ENCODE results near the gene DAAM2. TPM values are rescaled to one million over a fixed set of nuclear protein-coding genes. Genes with fewer than 3 reads are reported as not detected.

Gene DAAM2
- total RNA-seq, 2 experiments from 2014 or later: not detected

DNA sequence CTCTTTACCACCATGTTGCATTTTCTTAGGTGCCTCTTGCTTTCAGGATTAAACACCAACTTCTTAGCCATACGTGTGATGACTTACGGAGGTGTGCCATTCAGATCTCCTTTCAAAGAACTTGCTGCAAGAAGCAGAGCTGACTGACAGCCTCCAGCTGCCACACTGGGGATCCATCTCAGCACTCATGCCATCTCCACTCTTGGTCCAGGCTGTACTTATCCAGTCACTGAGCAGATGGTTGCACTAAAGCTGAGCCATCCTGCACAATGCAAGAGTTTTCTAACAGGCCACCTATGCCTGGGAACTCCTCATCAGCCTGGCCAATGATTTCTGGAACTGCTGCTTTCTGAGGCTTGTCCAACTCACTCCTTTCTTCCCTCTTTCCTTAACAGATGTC lies 35.6 kb upstream of the DAAM2 start:
- Mint-ChIP-seq H3K27me3 (peaks cover 16% of the 10 kb centered on the region), H3K9me3 (no peaks in the 10 kb centered on the region), H3K27ac (no peak overlapping the region), H3K4me1 (ENCODE audit: low read depth) (no peaks in the 10 kb centered on the region), H3K4me3 (no peak overlapping the region), H3K36me3 (ENCODE audit: low read depth) (no peaks in the 10 kb centered on the region)
- POLR2A ChIA-PET: no interaction called here
- Histone ChIP-seq H3K27me3 (ENCODE audit: control insufficient read depth in 1 of 2, insufficient read depth in 2 of 2, low read length in 2 of 2) (peaks cover 0 to 5% of the 10 kb centered on the region in 2 experiments), H3K27ac (ENCODE audit: low read depth in 1 of 2, low read length in 2 of 2) (no peak overlapping the region), H3K36me3 (ENCODE audit: insufficient read depth, low read length) (no peaks in the 10 kb centered on the region), H3K9me3 (ENCODE audit: control insufficient read depth in 1 of 2, insufficient read depth in 1 of 2, low read length in 2 of 2) (no peaks in the 10 kb centered on the region), H3K4me3 (ENCODE audit: low read length) (no peak overlapping the region), H3K4me1 (ENCODE audit: insufficient read depth, low read length) (no peaks in the 10 kb centered on the region)
- intact Hi-C loops (cut with DNase I, micrococcal nuclease): no loop called here
- TF ChIP-seq, protein P1, sequence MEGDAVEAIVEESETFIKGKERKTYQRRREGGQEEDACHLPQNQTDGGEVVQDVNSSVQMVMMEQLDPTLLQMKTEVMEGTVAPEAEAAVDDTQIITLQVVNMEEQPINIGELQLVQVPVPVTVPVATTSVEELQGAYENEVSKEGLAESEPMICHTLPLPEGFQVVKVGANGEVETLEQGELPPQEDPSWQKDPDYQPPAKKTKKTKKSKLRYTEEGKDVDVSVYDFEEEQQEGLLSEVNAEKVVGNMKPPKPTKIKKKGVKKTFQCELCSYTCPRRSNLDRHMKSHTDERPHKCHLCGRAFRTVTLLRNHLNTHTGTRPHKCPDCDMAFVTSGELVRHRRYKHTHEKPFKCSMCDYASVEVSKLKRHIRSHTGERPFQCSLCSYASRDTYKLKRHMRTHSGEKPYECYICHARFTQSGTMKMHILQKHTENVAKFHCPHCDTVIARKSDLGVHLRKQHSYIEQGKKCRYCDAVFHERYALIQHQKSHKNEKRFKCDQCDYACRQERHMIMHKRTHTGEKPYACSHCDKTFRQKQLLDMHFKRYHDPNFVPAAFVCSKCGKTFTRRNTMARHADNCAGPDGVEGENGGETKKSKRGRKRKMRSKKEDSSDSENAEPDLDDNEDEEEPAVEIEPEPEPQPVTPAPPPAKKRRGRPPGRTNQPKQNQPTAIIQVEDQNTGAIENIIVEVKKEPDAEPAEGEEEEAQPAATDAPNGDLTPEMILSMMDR (IDR thresholded peaks at IDR 0.05): no peak
- no peak for DNase-seq
- no peak for ATAC-seq (ENCODE audit: poor library complexity)
- CTCF ChIA-PET: no interaction called here

DNA sequence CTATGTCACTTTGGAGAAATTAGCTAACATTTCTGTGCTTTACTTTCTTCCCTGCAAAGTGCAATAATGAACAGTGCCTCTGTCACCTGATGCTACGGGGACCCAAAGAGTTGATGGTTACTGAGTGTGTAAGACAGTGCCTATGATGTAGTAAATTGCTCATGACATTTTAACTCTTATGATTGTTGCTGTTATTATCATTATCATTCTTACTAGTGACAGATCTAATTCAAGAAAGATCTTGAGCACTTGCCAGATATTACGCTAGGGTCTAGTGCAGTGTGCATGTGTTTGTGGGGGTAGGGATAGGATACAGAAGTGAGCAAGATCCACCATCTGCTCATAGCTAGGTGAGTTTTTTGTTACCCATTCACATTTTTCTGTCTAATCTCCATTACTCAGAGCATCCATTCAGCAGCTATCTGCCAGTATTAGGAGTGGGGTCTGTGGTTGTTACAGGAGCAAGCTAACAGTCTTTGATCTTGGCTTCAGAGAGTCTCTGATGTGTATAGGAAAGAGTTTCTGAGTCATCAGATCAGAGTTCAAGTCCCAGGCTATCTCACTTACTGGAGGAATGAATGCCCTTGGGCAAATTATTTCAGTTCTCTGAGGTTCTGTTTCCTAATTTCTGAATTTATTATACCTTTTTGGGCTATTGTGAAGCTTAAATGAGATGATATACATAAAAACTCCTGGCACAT lies 33.1 kb upstream of the DAAM2 start:
- no peaks in the 10 kb centered on the region for H3K36me3 ChIP-seq (ENCODE audit: insufficient read depth, low read length)
- CTCF ChIA-PET: no interaction called here
- Mint-ChIP-seq H3K4me1 (ENCODE audit: low read depth) (no peaks in the 10 kb centered on the region), H3K27me3 (peaks cover 28% of the 10 kb centered on the region), H3K27ac (no peak overlapping the region), H3K9me3 (no peaks in the 10 kb centered on the region), H3K36me3 (ENCODE audit: low read depth) (no peaks in the 10 kb centered on the region), H3K4me3 (no peak overlapping the region)
- H3K4me1 ChIP-seq (ENCODE audit: insufficient read depth, low read length): no peaks in the 10 kb centered on the region
- H3K9me3 ChIP-seq (ENCODE audit: control insufficient read depth in 1 of 2, insufficient read depth in 1 of 2, low read length in 2 of 2): no peaks in the 10 kb centered on the region
- TF ChIP-seq, protein P1 (IDR thresholded peaks at IDR 0.05): no peak
- no peak overlapping the region for H3K4me3 ChIP-seq (ENCODE audit: low read length)
- intact Hi-C loops (cut with DNase I, micrococcal nuclease): no loop called here
- ATAC-seq (ENCODE audit: poor library complexity): no peak
- POLR2A ChIA-PET: no interaction called here
- no peak overlapping the region for H3K27ac ChIP-seq (ENCODE audit: low read depth in 1 of 2, low read length in 2 of 2)
- DNase-seq: no peak
- peaks cover 0 to 5% of the 10 kb centered on the region in 2 experiments for H3K27me3 ChIP-seq (ENCODE audit: control insufficient read depth in 1 of 2, insufficient read depth in 2 of 2, low read length in 2 of 2)

DNA sequence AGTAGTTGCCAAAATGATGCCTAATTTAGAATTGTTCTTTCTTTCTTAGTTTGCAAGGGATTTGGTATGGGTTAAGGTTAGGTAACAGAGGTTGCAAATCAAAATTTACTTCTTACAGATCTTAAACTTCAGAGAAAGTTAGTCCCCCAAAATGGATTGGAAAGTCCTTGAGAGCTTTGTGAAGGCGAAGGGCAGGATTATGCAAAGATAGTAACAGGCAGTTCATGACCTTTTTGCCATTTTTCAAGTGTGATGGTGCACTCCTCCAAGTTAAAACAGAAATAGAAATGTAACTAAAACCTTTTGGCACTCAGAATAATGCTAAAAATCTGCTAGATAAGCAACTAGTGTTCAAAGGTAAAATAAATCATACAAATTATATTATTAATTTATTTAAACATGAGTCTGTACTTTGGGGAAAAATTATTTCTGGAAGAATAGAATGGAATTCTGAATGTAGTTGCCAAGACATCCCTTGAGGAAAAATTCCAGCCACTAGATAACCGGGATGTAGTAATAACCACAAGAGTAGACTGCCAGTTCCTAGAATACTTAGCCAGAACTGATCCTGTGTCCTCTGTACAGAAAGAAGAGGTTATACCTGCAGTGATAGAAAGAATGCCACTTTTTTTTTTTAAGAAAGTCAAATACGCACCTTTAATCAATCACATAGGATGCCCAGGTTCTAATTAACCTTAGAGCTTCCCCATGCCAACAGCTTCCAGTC lies 31.8 kb upstream of the DAAM2 start:
- no peaks in the 10 kb centered on the region for H3K4me1 ChIP-seq (ENCODE audit: insufficient read depth, low read length)
- H3K4me1 Mint-ChIP-seq (ENCODE audit: low read depth): no peaks in the 10 kb centered on the region
- no peaks in the 10 kb centered on the region for H3K9me3 Mint-ChIP-seq
- peaks cover 0 to 5% of the 10 kb centered on the region in 2 experiments for H3K27me3 ChIP-seq (ENCODE audit: control insufficient read depth in 1 of 2, insufficient read depth in 2 of 2, low read length in 2 of 2)
- CTCF ChIA-PET: no interaction called here
- H3K9me3 ChIP-seq (ENCODE audit: control insufficient read depth in 1 of 2, insufficient read depth in 1 of 2, low read length in 2 of 2): no peaks in the 10 kb centered on the region
- no peak overlapping the region for H3K27ac Mint-ChIP-seq
- no peaks in the 10 kb centered on the region for H3K36me3 Mint-ChIP-seq (ENCODE audit: low read depth)
- peaks cover 40% of the 10 kb centered on the region for H3K27me3 Mint-ChIP-seq
- TF ChIP-seq, protein P1 (IDR thresholded peaks at IDR 0.05): no peak
- H3K27ac ChIP-seq (ENCODE audit: low read depth in 1 of 2, low read length in 2 of 2): no peak overlapping the region
- no peak overlapping the region for H3K4me3 ChIP-seq (ENCODE audit: low read length)
- ATAC-seq (ENCODE audit: poor library complexity) (no peak), DNase-seq (no peak)
- H3K4me3 Mint-ChIP-seq: no peak overlapping the region
- POLR2A ChIA-PET: no interaction called here
- intact Hi-C loops (cut with DNase I, micrococcal nuclease): no loop called here
- no peaks in the 10 kb centered on the region for H3K36me3 ChIP-seq (ENCODE audit: insufficient read depth, low read length)
